Measurements from ENCODE around the gene OGN. TPM values are rescaled to one million over a fixed set of nuclear protein-coding genes. Genes with fewer than 3 reads are reported as not detected.
"Not testable (repeated sequence)": the region's sequence is repeated elsewhere in the genome, so short reads cannot be mapped to it uniquely, and the experiment has no call there.

Gene OGN
- total RNA-seq, 5 donors from 2014 or later (not counting 1 experiment from before 2014, with no cell fraction given), result 0.10 to 0.41 (median 0.23) TPM

DNA sequence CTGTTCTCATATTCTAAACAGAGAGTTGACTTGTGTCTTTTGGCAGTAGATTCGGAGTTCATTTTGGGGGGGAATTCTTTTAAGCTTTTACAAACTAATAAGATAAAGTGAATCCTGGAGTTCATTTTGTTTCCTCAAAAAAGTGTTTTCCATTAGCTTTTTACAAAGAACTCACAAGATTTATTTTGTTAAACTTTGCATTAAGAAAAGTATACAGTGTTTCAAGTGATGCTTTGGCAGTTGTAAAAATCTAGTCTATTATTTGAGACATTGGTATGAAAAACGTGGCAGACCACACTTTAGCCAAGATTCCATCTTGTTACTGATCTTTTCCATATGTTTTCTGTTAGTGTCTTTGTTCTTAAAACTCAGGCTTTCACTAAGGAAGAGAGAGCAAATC, 21.1 kb upstream of the OGN start:
- POLR2A ChIA-PET, result no interaction called here

DNA sequence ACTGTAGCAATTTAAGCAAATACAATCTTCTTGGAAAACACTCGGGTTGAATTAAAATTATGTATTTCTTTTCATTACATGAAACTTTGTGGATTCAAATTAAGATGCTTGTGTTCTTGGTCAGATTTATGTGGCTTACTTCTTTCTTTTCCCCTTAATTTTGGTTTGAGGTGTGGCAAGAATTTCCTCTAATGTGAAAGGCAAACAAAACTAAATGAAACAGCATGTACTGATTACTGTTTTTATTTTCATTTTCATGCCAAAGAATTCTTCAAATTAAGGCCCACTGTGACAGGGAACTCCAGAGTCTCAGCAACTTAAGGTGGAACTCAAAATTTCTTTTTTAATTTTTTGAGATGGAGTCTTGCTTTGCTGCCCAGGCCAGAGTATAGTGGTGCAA, 20.0 kb upstream of the OGN start, which contains the start of gene OMD:
OMD (minus strand) TSS at position 132 of the 400 bp plus-strand sequence. CDS start 6,913 bp downstream, outside the sequence.
- Histone ChIP-seq H3K36me3 (ENCODE audit: control insufficient read depth in 2 of 2, extremely low read depth in 1 of 2, insufficient read depth in 1 of 2, low read length in 1 of 2) (no peaks in the 10 kb centered on the region), H3K4me3 (ENCODE audit: control insufficient read depth in 1 of 2, extremely low read depth in 1 of 2, low read length in 1 of 2) (no peak within 1 kb of the TSS), H3K9me3 (no peaks in the 10 kb centered on the region), H3K27ac (ENCODE audit: low read length) (no peak within 1 kb of the TSS), H3K4me1 (ENCODE audit: control insufficient read depth in 1 of 2, extremely low read depth in 1 of 2, insufficient read depth in 2 of 2, low read length in 2 of 2) (no peaks in the 10 kb centered on the region), H3K27me3 (replicated peaks in 1 of 2; ENCODE audit: control insufficient read depth in 2 of 2, extremely low read depth in 1 of 2, insufficient read depth in 2 of 2, low read length in 1 of 2) (no peaks in the 10 kb centered on the region)
- Mint-ChIP-seq H3K4me3 (no peak within 1 kb of the TSS), H3K36me3 (peaks cover 5% of the 10 kb centered on the region), H3K27ac (no peak within 1 kb of the TSS), H3K4me1 (no peaks in the 10 kb centered on the region), H3K9me3 (no peaks in the 10 kb centered on the region), H3K27me3 (no peaks in the 10 kb centered on the region)
- no CpG with 5 or more reads among the region's 1 CpG for WGBS (ENCODE audit: insufficient coverage)
- ATAC-seq (replicated peaks in 1 of 4) (no peak), DNase-seq (no peak)
- ChIA-PET POLR2A (no interaction called here), CTCF (no interaction called here)

More for the DNA sequence above, 21.1 kb upstream of the OGN start:
- no peak overlapping the region for H3K4me3 ChIP-seq (ENCODE audit: control insufficient read depth in 1 of 2, extremely low read depth in 1 of 2, low read length in 1 of 2)
- no peak overlapping the region for H3K27ac ChIP-seq (ENCODE audit: low read length)
- Mint-ChIP-seq H3K36me3 (peaks cover 5% of the 10 kb centered on the region), H3K9me3 (no peaks in the 10 kb centered on the region), H3K27me3 (no peaks in the 10 kb centered on the region), H3K4me3 (no peak overlapping the region), H3K4me1 (no peaks in the 10 kb centered on the region), H3K27ac (no peak overlapping the region)
- no peaks in the 10 kb centered on the region for H3K36me3 ChIP-seq (ENCODE audit: control insufficient read depth in 2 of 2, extremely low read depth in 1 of 2, insufficient read depth in 1 of 2, low read length in 1 of 2)
- DNase-seq (no peak), ATAC-seq (replicated peaks in 1 of 4) (no peak)
- WGBS (ENCODE audit: insufficient coverage), result no CpG with 5 or more reads among the region's 2 CpGs
- no peaks in the 10 kb centered on the region for H3K4me1 ChIP-seq (ENCODE audit: control insufficient read depth in 1 of 2, extremely low read depth in 1 of 2, insufficient read depth in 2 of 2, low read length in 2 of 2)
- H3K27me3 ChIP-seq (replicated peaks in 1 of 2; ENCODE audit: control insufficient read depth in 2 of 2, extremely low read depth in 1 of 2, insufficient read depth in 2 of 2, low read length in 1 of 2), result no peaks in the 10 kb centered on the region
- H3K9me3 ChIP-seq, result no peaks in the 10 kb centered on the region
- CTCF ChIA-PET, result interaction anchor here in 1 of 2 donors (0.6 kb wide), 1 partner anchor 21 kb away, joined by 3 read pairs; the partner anchor contains the start of gene OGN

- H3K4me1 ChIP-seq (ENCODE audit: control insufficient read depth in 1 of 2, extremely low read depth in 1 of 2, insufficient read depth in 2 of 2, low read length in 2 of 2), result no peaks in the 10 kb centered on the region
- no peaks in the 10 kb centered on the region for H3K9me3 ChIP-seq
- Mint-ChIP-seq H3K36me3 (peaks cover 5% of the 10 kb centered on the region), H3K27me3 (no peaks in the 10 kb centered on the region), H3K9me3 (no peaks in the 10 kb centered on the region), H3K4me1 (no peaks in the 10 kb centered on the region), H3K27ac (no peak overlapping the region), H3K4me3 (no peak overlapping the region)
- WGBS (ENCODE audit: insufficient coverage), result no CpG with 5 or more reads among the region's 2 CpGs
- ChIA-PET POLR2A (no interaction called here), CTCF (no interaction called here)
- H3K27me3 ChIP-seq (replicated peaks in 1 of 2; ENCODE audit: control insufficient read depth in 2 of 2, extremely low read depth in 1 of 2, insufficient read depth in 2 of 2, low read length in 1 of 2), result no peaks in the 10 kb centered on the region
- H3K36me3 ChIP-seq (ENCODE audit: control insufficient read depth in 2 of 2, extremely low read depth in 1 of 2, insufficient read depth in 1 of 2, low read length in 1 of 2), result no peaks in the 10 kb centered on the region
- no peak overlapping the region for H3K27ac ChIP-seq (ENCODE audit: low read length)
- H3K4me3 ChIP-seq (ENCODE audit: control insufficient read depth in 1 of 2, extremely low read depth in 1 of 2, low read length in 1 of 2), result no peak overlapping the region
- DNase-seq, result no peak
- no peak for ATAC-seq (replicated peaks in 1 of 4)
Observed at GRCh38 chr9:92423612-92424011, 19.2 kb upstream of the OGN start.

DNA sequence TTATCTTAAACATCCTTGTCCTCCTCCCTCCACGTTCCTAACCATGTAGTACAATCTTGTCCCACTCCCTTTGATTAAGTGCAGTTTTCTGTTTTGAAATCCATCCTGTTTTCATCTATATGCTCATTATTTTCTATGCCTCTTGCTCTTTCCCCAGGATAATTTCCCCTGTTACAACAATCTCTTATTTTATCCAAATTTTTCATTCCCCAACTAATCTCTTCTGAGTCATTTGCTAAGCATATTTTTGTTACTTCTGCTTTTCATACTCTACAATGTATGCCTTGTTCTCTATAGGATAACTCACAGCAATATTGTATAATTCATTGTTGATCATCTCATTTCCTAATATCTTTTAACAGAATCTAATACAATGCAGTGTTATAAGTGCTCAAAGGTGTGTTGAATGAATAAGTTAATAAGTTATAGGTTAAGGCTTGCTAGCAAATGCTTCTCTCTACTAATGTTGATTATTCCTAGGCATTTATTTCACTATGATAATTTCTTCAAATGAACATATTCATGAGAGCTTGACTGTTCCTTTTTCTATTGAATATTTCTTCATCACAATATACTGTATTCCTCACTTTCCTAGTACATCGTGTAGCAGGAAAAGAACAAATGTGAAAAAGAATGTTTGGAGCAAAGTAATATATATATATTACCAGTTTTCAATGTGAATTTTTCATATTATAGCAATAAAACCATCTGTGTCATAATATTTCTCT, 18.4 kb upstream of the OGN start:
- Histone ChIP-seq H3K27me3 (replicated peaks in 1 of 2; ENCODE audit: control insufficient read depth in 2 of 2, extremely low read depth in 1 of 2, insufficient read depth in 2 of 2, low read length in 1 of 2) (no peaks in the 10 kb centered on the region), H3K4me3 (ENCODE audit: control insufficient read depth in 1 of 2, extremely low read depth in 1 of 2, low read length in 1 of 2) (no peak overlapping the region), H3K36me3 (ENCODE audit: control insufficient read depth in 2 of 2, extremely low read depth in 1 of 2, insufficient read depth in 1 of 2, low read length in 1 of 2) (no peaks in the 10 kb centered on the region), H3K9me3 (no peaks in the 10 kb centered on the region), H3K4me1 (ENCODE audit: control insufficient read depth in 1 of 2, extremely low read depth in 1 of 2, insufficient read depth in 2 of 2, low read length in 2 of 2) (no peaks in the 10 kb centered on the region), H3K27ac (ENCODE audit: low read length) (no peak overlapping the region)
- WGBS (ENCODE audit: insufficient coverage), result 82% methylated on average over 1 of the region's 2 CpGs
- Mint-ChIP-seq H3K4me1 (no peaks in the 10 kb centered on the region), H3K36me3 (peaks cover 5% of the 10 kb centered on the region), H3K9me3 (no peaks in the 10 kb centered on the region), H3K27me3 (no peaks in the 10 kb centered on the region), H3K4me3 (no peak overlapping the region), H3K27ac (no peak overlapping the region)
- ATAC-seq (replicated peaks in 1 of 4) (no peak), DNase-seq (no peak)
- ChIA-PET CTCF (no interaction called here), POLR2A (interaction anchor here in 1 of 2 donors (0.6 kb wide), 1 partner anchor 8 kb away, joined by 3 read pairs; no protein-coding TSS in a partner anchor)

DNA sequence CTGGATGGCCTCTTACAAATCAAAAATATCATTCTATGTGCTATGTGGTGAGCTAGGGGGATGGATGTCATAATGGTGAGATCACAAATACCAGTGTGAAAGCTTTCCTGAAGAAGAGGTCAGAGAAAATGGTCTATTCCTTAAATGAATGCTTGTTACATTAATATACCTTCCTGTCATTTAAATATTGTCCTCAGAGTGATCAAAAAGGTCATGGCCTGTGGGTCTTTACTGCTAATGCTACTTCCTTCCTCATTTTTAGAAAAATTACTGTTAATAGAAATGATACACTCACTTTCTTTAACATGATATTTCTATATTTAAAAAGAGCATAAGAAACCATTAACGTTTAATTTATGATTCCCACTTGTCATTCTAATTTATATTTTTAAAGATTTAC, 10.2 kb upstream of the OGN start:
- Histone ChIP-seq H3K9me3 (no peaks in the 10 kb centered on the region), H3K4me3 (ENCODE audit: control insufficient read depth in 1 of 2, extremely low read depth in 1 of 2, low read length in 1 of 2) (no peak overlapping the region), H3K36me3 (ENCODE audit: control insufficient read depth in 2 of 2, extremely low read depth in 1 of 2, insufficient read depth in 1 of 2, low read length in 1 of 2) (no peaks in the 10 kb centered on the region), H3K4me1 (ENCODE audit: control insufficient read depth in 1 of 2, extremely low read depth in 1 of 2, insufficient read depth in 2 of 2, low read length in 2 of 2) (no peaks in the 10 kb centered on the region), H3K27me3 (replicated peaks in 1 of 2; ENCODE audit: control insufficient read depth in 2 of 2, extremely low read depth in 1 of 2, insufficient read depth in 2 of 2, low read length in 1 of 2) (no peaks in the 10 kb centered on the region), H3K27ac (ENCODE audit: low read length) (no peak overlapping the region)
- no peaks in the 10 kb centered on the region for H3K27me3 Mint-ChIP-seq
- H3K9me3 Mint-ChIP-seq, result peaks cover 0 to 3% (median 0%) of the 10 kb centered on the region in 3 donors
- DNase-seq (no peak), ATAC-seq (replicated peaks in 1 of 4) (no peak)
- no peaks in the 10 kb centered on the region for H3K36me3 Mint-ChIP-seq
- H3K4me1 Mint-ChIP-seq, result no peaks in the 10 kb centered on the region
- no peak overlapping the region for H3K4me3 Mint-ChIP-seq
- ChIA-PET POLR2A (interaction anchor here in 1 of 2 donors (0.6 kb wide), 1 partner anchor 1035 kb away, joined by 5 read pairs; no protein-coding TSS in a partner anchor), CTCF (no interaction called here)
- H3K27ac Mint-ChIP-seq, result no peak overlapping the region
- WGBS (ENCODE audit: insufficient coverage), result no CpG with 5 or more reads among the region's 1 CpG

- H3K27ac ChIP-seq (ENCODE audit: low read length); H3K27ac Mint-ChIP-seq; H3K36me3 Mint-ChIP-seq; DNase-seq; H3K36me3 ChIP-seq (ENCODE audit: control insufficient read depth in 2 of 2, extremely low read depth in 1 of 2, insufficient read depth in 1 of 2, low read length in 1 of 2); H3K4me3 ChIP-seq (ENCODE audit: control insufficient read depth in 1 of 2, extremely low read depth in 1 of 2, low read length in 1 of 2); H3K4me1 ChIP-seq (ENCODE audit: control insufficient read depth in 1 of 2, extremely low read depth in 1 of 2, insufficient read depth in 2 of 2, low read length in 2 of 2); H3K9me3 ChIP-seq; H3K27me3 ChIP-seq (replicated peaks in 1 of 2; ENCODE audit: control insufficient read depth in 2 of 2, extremely low read depth in 1 of 2, insufficient read depth in 2 of 2, low read length in 1 of 2); H3K4me3 Mint-ChIP-seq; CTCF ChIA-PET; POLR2A ChIA-PET; H3K27me3 Mint-ChIP-seq; ATAC-seq (replicated peaks in 1 of 4); H3K9me3 Mint-ChIP-seq: not testable (repeated sequence)
- WGBS (ENCODE audit: insufficient coverage), result no CpG with 5 or more reads among the region's 4 CpGs
- peaks cover 12 to 13% (median 12%) of the 10 kb centered on the region in 3 donors for H3K4me1 Mint-ChIP-seq
Observed at GRCh38 chr9:92411157-92411556, 6.8 kb upstream of the OGN start.
